BE2C (cell line): ENCODE results near the gene MCMBP.

Source experiments
- DNase-seq: peaks from one replicate; pipeline ENCODE4 v3.0.0-alpha.2; 2020
- H3K27me3 ChIP-seq: fragments of 250-450 bp; sonication (Bioruptor Pico); 2 replicates; pipeline ENCODE4 v1.5.1; 2020; ENCODE audit warnings: mild to moderate bottlenecking
- H3K36me3 ChIP-seq: fragments of 250-450 bp; sonication (Bioruptor Pico); 2 replicates; pipeline ENCODE4 v1.5.1; 2020; ENCODE audit warnings: mild to moderate bottlenecking
- H3K4me1 ChIP-seq: fragments of 250-450 bp; sonication (Bioruptor Pico); 2 replicates; pipeline ENCODE4 v1.5.1; 2020
- H3K4me3 ChIP-seq: 2 replicates; pipeline ENCODE4 v1.5.1; 2011; ENCODE audit warnings: low read depth, low read length
- H3K9me3 ChIP-seq: fragments of 250-450 bp; sonication (Bioruptor Pico); 2 replicates; pipeline ENCODE4 v1.5.1; 2020
- CTCF ChIP-seq: IDR thresholded peaks from 2 replicates; pipeline ENCODE4 v1.5.1; 2012; ENCODE audit warnings: mild to moderate bottlenecking, low read depth, low read length

Gene MCMBP

GRCh38 chr10:119821182-119821581 lies 51.5 kb downstream of the MCMBP start:
- no peaks in the 10 kb centered on the region for H3K27me3 ChIP-seq
- DNase-seq = no peak

GRCh38 chr10:119818889-119819270 lies 53.8 kb downstream of the MCMBP start:
- Histone ChIP-seq H3K9me3 (no peaks in the 10 kb centered on the region), H3K4me1 (no peaks in the 10 kb centered on the region), H3K27me3 (no peaks in the 10 kb centered on the region), H3K36me3 (no peaks in the 10 kb centered on the region), H3K4me3 (no peak overlapping the region)
- TF ChIP-seq CTCF = no peak
- no peak for DNase-seq

More at GRCh38 chr10:119821182-119821581, 51.5 kb downstream of the MCMBP start:
- Histone ChIP-seq H3K4me1 (no peaks in the 10 kb centered on the region), H3K4me3 (no peak overlapping the region), H3K9me3 (no peaks in the 10 kb centered on the region), H3K36me3 (no peaks in the 10 kb centered on the region)
- TF ChIP-seq CTCF = no peak

- Histone ChIP-seq H3K9me3 (no peaks in the 10 kb centered on the region), H3K36me3 (no peaks in the 10 kb centered on the region), H3K4me3 (no peak overlapping the region), H3K4me1 (no peaks in the 10 kb centered on the region), H3K27me3 (no peaks in the 10 kb centered on the region)
- peak; percentile 23 for DNase-seq
- TF ChIP-seq CTCF = no peak
Observed at GRCh38 chr10:119817991-119818888, 54.4 kb downstream of the MCMBP start.

- TF ChIP-seq CTCF = no peak
- no peak for DNase-seq
- H3K36me3 ChIP-seq = no peaks in the 10 kb centered on the region
- no peaks in the 10 kb centered on the region for H3K9me3 ChIP-seq
- H3K4me3 ChIP-seq = no peak overlapping the region
- H3K4me1 ChIP-seq = no peaks in the 10 kb centered on the region
- H3K27me3 ChIP-seq = no peaks in the 10 kb centered on the region
Observed at GRCh38 chr10:119815671-119816070, 57.0 kb downstream of the MCMBP start.

GRCh38 chr10:119812684-119813083 lies 60.0 kb downstream of the MCMBP start:
- no peak for DNase-seq
- TF ChIP-seq CTCF = no peak

GRCh38 chr10:119811122-119811521 lies 61.5 kb downstream of the MCMBP start:
- H3K27me3 ChIP-seq = no peaks in the 10 kb centered on the region
- no peaks in the 10 kb centered on the region for H3K9me3 ChIP-seq
- H3K4me3 ChIP-seq = no peak overlapping the region
- DNase-seq = no peak
- H3K36me3 ChIP-seq = no peaks in the 10 kb centered on the region
- H3K4me1 ChIP-seq = no peaks in the 10 kb centered on the region
- TF ChIP-seq CTCF = no peak

More at GRCh38 chr10:119812684-119813083, 60.0 kb downstream of the MCMBP start:
- no peaks in the 10 kb centered on the region for H3K36me3 ChIP-seq
- no peaks in the 10 kb centered on the region for H3K27me3 ChIP-seq
- H3K4me3 ChIP-seq = no peak overlapping the region
- H3K4me1 ChIP-seq = no peaks in the 10 kb centered on the region
- H3K9me3 ChIP-seq = no peaks in the 10 kb centered on the region
